GM13977 (cell line): ENCODE measurements around the gene COQ8A.

Experiments
- DNase-seq: peaks from one replicate; pipeline ENCODE4 v3.0.0; 2012; ENCODE audit warnings: low spot score
- CTCF ChIP-seq: IDR thresholded peaks from 2 replicates; pipeline ENCODE4 v1.5.1; 2012; ENCODE audit warnings: mild to moderate bottlenecking, control low read depth; ENCODE audit not compliant: insufficient read depth; ENCODE audit errors: extremely low read depth, missing control alignments
- in situ Hi-C: fragments of 300-500 bp; cut with MboI; formaldehyde crosslinking; loops from one replicate; pipeline ENCODE4 v1.12.0; 2022; ENCODE audit warnings: low sequenced_read_pairs, low pct_unique_long_range_greater_than_20kb, mixed read lengths, inconsistent platforms; ENCODE audit not compliant: unreplicated experiment

The COQ8A gene

DNA sequence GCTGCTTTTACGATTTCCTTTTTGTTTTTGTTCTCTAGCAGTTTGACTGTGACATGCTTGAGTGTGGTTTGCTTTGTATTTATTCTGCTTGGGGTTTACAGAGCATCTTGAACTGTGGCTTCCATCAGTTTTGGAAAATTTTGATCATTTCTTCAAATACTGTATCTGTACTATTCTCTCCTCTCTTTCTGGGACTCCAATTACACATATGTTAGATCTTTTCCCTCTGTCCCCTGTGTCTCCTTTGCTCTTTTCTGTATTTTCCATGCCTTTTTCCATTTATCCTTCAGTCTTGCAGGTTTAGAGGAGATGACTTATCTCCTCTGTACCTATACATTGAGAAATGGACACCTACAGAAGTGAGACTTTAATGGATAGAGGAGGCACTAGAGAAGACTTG lies 31.7 kb downstream of the COQ8A start:
- TF ChIP-seq CTCF = no peak
- DNase-seq = no peak
- in situ Hi-C loops = no loop called here

DNA sequence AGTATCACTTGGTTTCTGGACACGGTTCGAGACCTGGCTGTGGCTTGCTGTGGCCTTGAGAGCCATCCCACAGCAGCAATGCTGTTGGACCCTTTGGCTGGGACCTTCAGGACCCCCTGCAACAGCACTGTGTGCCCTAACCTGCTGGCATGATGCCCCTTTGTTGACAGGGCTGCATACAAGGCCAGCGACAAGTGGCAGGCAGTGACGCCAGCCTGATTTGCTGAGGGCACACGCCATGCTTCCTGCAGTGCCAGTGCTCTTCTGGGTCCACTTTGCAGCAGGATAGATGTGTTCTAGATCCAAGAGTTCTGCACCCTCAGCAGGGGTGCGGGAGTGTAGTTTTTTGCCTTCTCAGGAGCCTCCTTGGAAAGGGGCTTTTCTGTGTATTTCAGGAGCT lies 32.8 kb downstream of the COQ8A start:
- in situ Hi-C loops = no loop called here
- TF ChIP-seq CTCF = no peak
- no peak for DNase-seq

DNA sequence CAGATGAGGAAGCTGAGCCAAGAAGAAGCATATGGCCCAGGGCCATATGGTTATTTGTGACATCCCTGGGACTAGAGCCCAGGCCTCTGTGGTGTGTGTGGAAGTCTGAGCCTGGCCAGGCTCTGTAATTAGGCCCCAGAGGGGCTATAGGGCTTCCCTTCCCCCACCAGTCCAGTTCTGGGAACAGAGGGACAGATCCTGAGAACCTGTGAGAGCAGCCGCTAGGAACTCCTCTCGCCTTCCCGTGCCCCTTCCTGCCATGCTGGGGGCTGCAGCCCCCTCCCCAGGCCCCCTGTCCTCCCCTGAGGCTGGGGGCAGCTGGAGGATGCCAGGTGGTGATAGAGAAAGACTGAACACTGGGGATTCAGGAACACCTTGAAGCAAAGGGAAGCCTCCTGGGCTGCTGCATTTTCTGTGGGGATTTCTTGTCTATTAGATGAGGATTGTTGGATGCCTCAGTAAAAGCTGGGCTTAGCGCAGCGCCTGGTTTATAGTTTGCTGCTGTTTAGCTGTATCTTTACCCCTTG lies 33.3 kb downstream of the COQ8A start:
- DNase-seq = no peak
- in situ Hi-C loops = no loop called here
- no peak for TF ChIP-seq CTCF

DNA sequence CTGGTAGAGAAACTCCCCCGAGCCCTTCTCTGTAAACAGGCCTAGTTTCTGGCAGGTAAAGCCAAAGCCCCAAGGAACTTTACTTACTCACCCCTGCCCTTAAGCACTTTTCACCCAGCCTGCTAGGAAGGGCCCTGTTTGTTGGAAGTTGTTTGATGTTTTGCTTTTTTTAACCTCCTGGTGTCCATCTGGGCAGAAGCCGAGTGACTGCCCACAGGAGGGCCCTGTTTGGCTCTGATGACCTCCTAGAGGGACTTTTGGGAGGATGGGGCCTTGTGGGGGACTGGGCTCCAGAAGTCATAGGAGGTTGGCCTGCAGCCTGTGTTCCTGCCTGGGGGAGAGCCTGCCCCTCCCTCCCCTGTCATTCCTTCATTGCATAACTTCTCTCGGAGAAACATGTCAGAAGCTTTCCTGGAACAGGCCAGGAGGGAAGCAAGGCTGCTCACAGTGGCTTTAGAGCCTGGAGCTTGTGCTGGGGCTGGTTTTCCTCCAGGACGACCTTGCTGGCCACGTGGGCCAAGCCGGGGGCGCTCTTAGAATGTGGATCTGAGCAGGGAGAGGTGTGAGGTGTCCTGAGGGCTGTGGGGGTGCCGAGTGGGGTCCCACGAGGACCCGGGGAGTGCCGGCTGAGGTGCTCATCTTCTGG lies 33.9 kb downstream of the COQ8A start:
- DNase-seq = no peak
- in situ Hi-C loops = no loop called here
- TF ChIP-seq CTCF = no peak

GRCh38 chr1:226974544-226975258 lies 34.6 kb downstream of the COQ8A start:
- no peak for TF ChIP-seq CTCF
- in situ Hi-C loops = no loop called here
- DNase-seq = no peak

DNA sequence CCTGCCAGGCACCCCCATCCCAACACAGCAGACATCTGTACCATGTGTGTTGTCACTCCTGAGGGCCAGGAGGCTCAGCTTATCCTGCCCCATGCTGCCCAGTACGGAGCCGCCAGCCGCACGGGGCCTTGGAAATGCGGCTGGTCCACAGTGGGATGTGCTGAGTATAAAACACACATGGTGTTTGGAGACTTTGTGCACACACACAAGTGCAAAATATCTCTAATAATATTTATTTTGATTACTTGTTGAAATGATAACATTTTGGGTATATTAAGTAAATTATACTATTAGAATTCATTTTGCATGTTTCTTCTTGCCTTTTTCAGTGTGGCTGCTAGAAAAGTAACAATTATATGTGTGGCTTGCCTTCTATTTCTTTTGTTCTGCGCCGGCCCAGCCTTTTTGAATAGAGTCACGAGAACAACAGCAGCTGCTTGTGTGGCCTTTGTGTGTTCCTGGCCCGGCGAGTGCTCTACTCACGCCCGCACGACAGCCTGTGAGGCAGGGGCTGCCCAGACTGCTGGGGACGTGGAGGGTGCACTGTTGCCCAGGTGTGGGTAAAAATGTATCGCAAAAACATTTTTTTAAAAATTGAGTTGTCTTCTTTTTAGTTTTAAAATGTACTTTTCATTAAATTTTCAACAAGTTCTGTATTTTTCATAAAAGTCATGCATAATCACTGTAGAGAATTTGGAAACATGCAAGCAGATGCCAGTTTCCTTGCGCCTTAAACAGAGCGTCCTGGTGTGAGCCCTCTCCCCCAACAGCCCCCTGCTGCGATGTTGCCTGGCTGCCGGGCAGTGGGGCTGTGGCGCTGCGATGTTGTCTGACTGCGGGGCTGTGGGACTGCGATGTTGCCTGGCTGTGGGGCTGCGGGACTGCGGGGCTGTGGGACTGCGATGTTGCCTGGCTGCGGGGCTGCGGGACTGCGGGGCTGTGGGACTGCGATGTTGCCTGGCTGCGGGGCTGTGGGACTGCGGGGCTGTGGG lies 35.5 kb downstream of the COQ8A start:
- no peak for TF ChIP-seq CTCF
- no peak for DNase-seq
- in situ Hi-C loops = no loop called here
